Keratinocyte (primary cell): ENCODE data around the gene XYLB.

ENCODE experiments used
- EZH2 ChIP-seq: IDR thresholded peaks from one replicate; pipeline ENCODE4 v1.6.1; 2012; ENCODE audit warnings: inconsistent platforms, mild to moderate bottlenecking, low read length, moderate library complexity
- TF ChIP-seq, protein P1 (sequence below), 3 experiments: IDR thresholded peaks in 1 of 3; conservative IDR thresholded peaks in 1 of 3; optimal IDR thresholded peaks in 1 of 3; 2 replicates in 2 of 3; 3 replicates in 1 of 3; pipeline versions ENCODE3 to v1.5.1; 2011; ENCODE audit warnings: low read length in 3 of 3, mild to moderate bottlenecking in 3 of 3, moderate library complexity in 2 of 3, control low read depth in 1 of 3, inconsistent platforms in 1 of 3; ENCODE audit not compliant: insufficient read depth in 2 of 3; ENCODE audit errors: extremely low read depth in 1 of 3

DNA sequence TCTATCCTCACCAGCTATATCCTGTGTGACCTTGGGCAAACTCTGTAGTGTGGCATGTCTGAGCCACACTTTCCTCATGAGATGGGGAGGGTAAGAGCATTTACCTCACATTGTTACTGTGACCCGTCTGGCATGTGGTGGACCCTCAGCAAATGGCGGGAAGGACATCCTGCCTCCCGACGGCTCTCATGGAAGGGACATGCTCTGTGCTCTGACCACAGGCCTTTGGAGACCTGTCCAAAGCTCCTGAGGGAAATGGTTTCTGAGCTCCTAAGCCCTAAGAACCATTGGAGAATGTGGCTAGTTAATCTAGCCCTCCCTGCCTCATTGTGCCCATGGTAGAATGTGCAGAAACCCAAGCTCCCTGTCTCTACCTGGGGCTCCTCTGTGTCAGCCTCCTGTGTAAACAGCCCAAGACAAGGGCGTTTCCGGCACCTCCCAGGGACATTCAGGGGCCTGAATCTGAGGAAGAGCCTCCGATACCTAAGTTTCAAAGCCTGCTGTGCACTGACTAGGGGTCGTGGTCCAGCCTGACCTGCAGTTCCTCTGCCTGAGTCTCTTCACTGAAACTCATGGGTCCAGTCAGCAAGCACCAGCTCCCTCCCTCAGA, 29.0 kb downstream of the XYLB start:
- TF ChIP-seq, protein P1, sequence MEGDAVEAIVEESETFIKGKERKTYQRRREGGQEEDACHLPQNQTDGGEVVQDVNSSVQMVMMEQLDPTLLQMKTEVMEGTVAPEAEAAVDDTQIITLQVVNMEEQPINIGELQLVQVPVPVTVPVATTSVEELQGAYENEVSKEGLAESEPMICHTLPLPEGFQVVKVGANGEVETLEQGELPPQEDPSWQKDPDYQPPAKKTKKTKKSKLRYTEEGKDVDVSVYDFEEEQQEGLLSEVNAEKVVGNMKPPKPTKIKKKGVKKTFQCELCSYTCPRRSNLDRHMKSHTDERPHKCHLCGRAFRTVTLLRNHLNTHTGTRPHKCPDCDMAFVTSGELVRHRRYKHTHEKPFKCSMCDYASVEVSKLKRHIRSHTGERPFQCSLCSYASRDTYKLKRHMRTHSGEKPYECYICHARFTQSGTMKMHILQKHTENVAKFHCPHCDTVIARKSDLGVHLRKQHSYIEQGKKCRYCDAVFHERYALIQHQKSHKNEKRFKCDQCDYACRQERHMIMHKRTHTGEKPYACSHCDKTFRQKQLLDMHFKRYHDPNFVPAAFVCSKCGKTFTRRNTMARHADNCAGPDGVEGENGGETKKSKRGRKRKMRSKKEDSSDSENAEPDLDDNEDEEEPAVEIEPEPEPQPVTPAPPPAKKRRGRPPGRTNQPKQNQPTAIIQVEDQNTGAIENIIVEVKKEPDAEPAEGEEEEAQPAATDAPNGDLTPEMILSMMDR (optimal IDR thresholded peaks at IDR 0.05 in 1 of 3, IDR thresholded peaks at IDR 0.05 in 1 of 3, conservative IDR thresholded peaks at IDR 0.05 in 1 of 3; ENCODE audit: extremely low read depth in 1 of 3, insufficient read depth in 2 of 3, low read length in 3 of 3) = no peak
- no peak for TF ChIP-seq EZH2
